CD14-positive monocyte (primary cell): ENCODE measurements around the gene PPP6R3. TPM values are rescaled to one million over a fixed set of nuclear protein-coding genes. Genes with fewer than 3 reads are reported as not detected.

Experiments used
- DNase-seq, 3 donors: peaks; one replicate each; pipeline ENCODE4 v3.0.0-alpha.2; 2011 to 2022
- H2AFZ ChIP-seq: 2 replicates; pipeline ENCODE4 v1.6.0; 2012; ENCODE audit warnings: mild to moderate bottlenecking, low read depth, low read length, inconsistent platforms; ENCODE audit not compliant: insufficient read depth, poor library complexity, severe bottlenecking
- H3K27ac ChIP-seq, 2 donors: 1 replicate in 1 of 2; 2 replicates in 1 of 2; pipeline ENCODE4 v1.5.1; 2012 to 2013; ENCODE audit warnings: low read length in 2 of 2, control low read depth in 1 of 2, inconsistent platforms in 1 of 2, low read depth in 1 of 2, mild to moderate bottlenecking in 1 of 2
- H3K27me3 ChIP-seq, 2 donors: one replicate each; pipeline versions ENCODE4 v1.6.0 to v1.6.1; 2011 to 2013; ENCODE audit warnings: low read length in 2 of 2; ENCODE audit not compliant: control insufficient read depth in 2 of 2, insufficient read depth in 2 of 2
- H3K36me3 ChIP-seq, 2 donors: replicated peaks in 1 of 2; 1 replicate in 1 of 2; 2 replicates in 1 of 2; pipeline versions ENCODE4 v1.5.1 to v1.6.1; 2012 to 2013; ENCODE audit warnings: low read length in 2 of 2, control low read depth in 1 of 2, inconsistent platforms in 1 of 2, mild to moderate bottlenecking in 1 of 2; ENCODE audit not compliant: insufficient read depth in 2 of 2, control insufficient read depth in 1 of 2
- H3K4me1 ChIP-seq, 2 donors: 1 replicate in 1 of 2; 2 replicates in 1 of 2; pipeline versions ENCODE4 v1.5.1 to v1.6.1; 2012 to 2013; ENCODE audit warnings: low read length in 2 of 2, control low read depth in 1 of 2, inconsistent platforms in 1 of 2, mild to moderate bottlenecking in 1 of 2, moderate library complexity in 1 of 2; ENCODE audit not compliant: insufficient read depth in 2 of 2, control insufficient read depth in 1 of 2
- H3K4me2 ChIP-seq: replicated peaks from 2 replicates; pipeline ENCODE3; 2012; ENCODE audit warnings: low read length, moderate library complexity, mild to moderate bottlenecking; ENCODE audit not compliant: poor library complexity, severe bottlenecking; ENCODE audit errors: extremely low read depth
- H3K4me3 ChIP-seq, 3 experiments: fragments of 200-600 bp in 1 of 3; sonication (generic) in 1 of 3; replicated peaks in 1 of 3; 1 replicate in 2 of 3; 2 replicates in 1 of 3; pipeline ENCODE4 v1.5.1; 2011 to 2013; ENCODE audit warnings: low read length in 3 of 3, mild to moderate bottlenecking in 3 of 3, control low read depth in 2 of 3, low read depth in 2 of 3, inconsistent platforms in 1 of 3, moderate library complexity in 1 of 3
- H3K79me2 ChIP-seq: 2 replicates; pipeline ENCODE4 v1.6.0; 2012; ENCODE audit warnings: mild to moderate bottlenecking, control low read depth, inconsistent platforms, low read length, moderate library complexity; ENCODE audit not compliant: insufficient read depth
- H3K9ac ChIP-seq: 2 replicates; pipeline ENCODE4 v1.6.0; 2017; ENCODE audit warnings: low read length, mild to moderate bottlenecking; ENCODE audit not compliant: insufficient read depth, poor library complexity, severe bottlenecking
- H3K9me3 ChIP-seq, 2 donors: replicated peaks in 1 of 2; 1 replicate in 1 of 2; 2 replicates in 1 of 2; pipeline versions ENCODE4 v1.5.1 to v1.6.1; 2012 to 2013; ENCODE audit warnings: low read length in 2 of 2, control low read depth in 1 of 2; ENCODE audit not compliant: control insufficient read depth in 1 of 2, insufficient read depth in 1 of 2
- H4K20me1 ChIP-seq: 2 replicates; pipeline ENCODE4 v1.6.0; 2012; ENCODE audit warnings: mild to moderate bottlenecking, low read length, control low read depth, moderate library complexity; ENCODE audit not compliant: insufficient read depth
- H3K27ac Mint-ChIP-seq, 7 donors: one replicate each; pipeline ENCODE4 v1.8.0; 2020; ENCODE audit warnings: mild to moderate bottlenecking in 7 of 7, mixed read lengths in 7 of 7, moderate library complexity in 6 of 7, inconsistent platforms in 2 of 7
- H3K27me3 Mint-ChIP-seq, 3 donors: one replicate each; pipeline ENCODE4 v1.8.0; 2021 to 2022; ENCODE audit warnings: low read depth in 3 of 3, mild to moderate bottlenecking in 3 of 3, mixed read lengths in 3 of 3, moderate library complexity in 3 of 3, inconsistent platforms in 1 of 3
- H3K36me3 Mint-ChIP-seq, 2 donors: one replicate each; pipeline ENCODE4 v1.8.0; 2020; ENCODE audit warnings: mixed read lengths in 2 of 2, inconsistent platforms in 1 of 2, mild to moderate bottlenecking in 1 of 2
- H3K4me1 Mint-ChIP-seq: one replicate; pipeline ENCODE4 v1.8.0; 2020; ENCODE audit warnings: mild to moderate bottlenecking, mixed read lengths
- H3K4me3 Mint-ChIP-seq, 2 donors: one replicate each; pipeline ENCODE4 v1.8.0; 2020; ENCODE audit warnings: mild to moderate bottlenecking in 2 of 2, mixed read lengths in 2 of 2, moderate library complexity in 1 of 2
- H3K9me3 Mint-ChIP-seq, 7 donors: one replicate each; pipeline ENCODE4 v1.8.0; 2020 to 2022; ENCODE audit warnings: mixed read lengths in 7 of 7, mild to moderate bottlenecking in 6 of 7, moderate library complexity in 6 of 7, inconsistent platforms in 2 of 7
- CTCF ChIP-seq: fragments of 200-600 bp; IDR thresholded peaks from one replicate; pipeline ENCODE4 v1.8.0; 2022; ENCODE audit warnings: antibody characterized with exemption, mild to moderate bottlenecking
- WGBS: methylation state at CpG from one replicate; pipeline ENCODE4 v1.1.5; 2013; ENCODE audit warnings: missing lambda C conversion rate; ENCODE audit not compliant: insufficient coverage; 5-methylcytosine and 5-hydroxymethylcytosine counted together
- intact Hi-C, 2 donors: fragments of 100-400 bp; cut with micrococcal nuclease; formaldehyde crosslinking; loops; one replicate each; pipeline versions ENCODE4 v1.15.0 to v1.15.1; 2023
- polyA plus RNA-seq, 3 donors: library from polyadenylated mRNA; depleted of rRNA in 1 of 3; unstranded in 2 of 3; stranded (reverse) in 1 of 3; fragments of 300-500 nt in 2 of 3; fragments of >200 nt in 1 of 3; fragmentation: Illumina TruSeq in 2 of 3; gene quantifications; 1 replicate in 2 of 3; 2 replicates in 1 of 3; pipeline ENCODE4 v1.2.3, GENCODE V29; 2012 to 2021

Gene PPP6R3
- polyA plus RNA-seq, 3 donors = 22.9 to 39.4 (median 38.1) TPM

- H3K4me3 Mint-ChIP-seq = no peak overlapping the region
- H3K36me3 ChIP-seq = no peaks in the 10 kb centered on the region
These were observed 30.9 kb upstream of the PPP6R3 start for GRCh38 chr11:68429661-68430060.

GRCh38 chr11:68430384-68430783, 30.2 kb upstream of the PPP6R3 start:
- Histone ChIP-seq H3K36me3 (no peaks in the 10 kb centered on the region), H3K27me3 (no peaks in the 10 kb centered on the region), H3K9me3 (peaks cover 12 to 26% of the 10 kb centered on the region in 2 donors), H3K4me3 (no peak overlapping the region), H4K20me1 (no peaks in the 10 kb centered on the region), H3K9ac (no peak overlapping the region), H3K4me1 (no peaks in the 10 kb centered on the region), H3K4me2 (no peak overlapping the region), H3K27ac (no peak overlapping the region), H3K79me2 (no peaks in the 10 kb centered on the region), H2AFZ (no peak overlapping the region)
- no CpG with 5 or more reads among the region's 5 CpGs for WGBS
- Mint-ChIP-seq H3K27ac (no peak overlapping the region), H3K4me3 (no peak overlapping the region), H3K36me3 (peaks cover 0 to 13% of the 10 kb centered on the region in 2 donors), H3K9me3 (peaks cover 19 to 27% (median 22%) of the 10 kb centered on the region in 7 donors), H3K4me1 (no peaks in the 10 kb centered on the region), H3K27me3 (peaks cover 0 to 1% (median 0%) of the 10 kb centered on the region in 3 donors)
- intact Hi-C loops = no loop called here
- DNase-seq = no peak
- TF ChIP-seq CTCF = no peak

More at GRCh38 chr11:68429661-68430060, 30.9 kb upstream of the PPP6R3 start:
- Histone ChIP-seq H3K9me3 (peaks cover 12 to 26% of the 10 kb centered on the region in 2 donors), H3K9ac (no peak overlapping the region), H4K20me1 (no peaks in the 10 kb centered on the region), H3K4me1 (no peaks in the 10 kb centered on the region), H3K27ac (no peak overlapping the region), H3K4me3 (no peak overlapping the region), H3K27me3 (no peaks in the 10 kb centered on the region), H3K79me2 (no peaks in the 10 kb centered on the region), H2AFZ (no peak overlapping the region), H3K4me2 (no peak overlapping the region)
- Mint-ChIP-seq H3K27me3 (peaks cover 0 to 1% (median 0%) of the 10 kb centered on the region in 3 donors), H3K4me1 (no peaks in the 10 kb centered on the region), H3K9me3 (peaks cover 19 to 27% (median 22%) of the 10 kb centered on the region in 7 donors), H3K36me3 (peaks cover 0 to 13% of the 10 kb centered on the region in 2 donors), H3K27ac (no peak overlapping the region)
- no peak for TF ChIP-seq CTCF
- no peak for DNase-seq
- 83% methylated on average over 1 of the region's 3 CpGs for WGBS
- intact Hi-C loops = no loop called here
